Activated T-helper 2 cell treated with anti-CD3 and anti-CD28 coated beads, Interferon-gamma antibody, Interleukin-2, Interleukin-4, amounts not matched to agents 10 μg/mL and 5 μg/mL and 100 μg/mL, durations not matched to agents 14 hours and 24 hours and 36 hours (primary cell): ENCODE measurements around the gene RTP1. TPM values are rescaled to one million over a fixed set of nuclear protein-coding genes. Genes with fewer than 3 reads are reported as not detected.
A peak's percentile ranks its signal among the peaks of the same experiment; 100 is the strongest.
"Not testable (repeated sequence)": the region's sequence is repeated elsewhere in the genome, so short reads cannot be mapped to it uniquely, and the experiment has no call there.

ENCODE experiments used
- DNase-seq: peaks from one replicate; pipeline ENCODE4 v3.0.0; 2021; ENCODE audit warnings: low spot score
- H3K27ac Mint-ChIP-seq: one replicate; pipeline ENCODE4 v1.8.0; 2021; ENCODE audit warnings: mixed read lengths
- H3K27me3 Mint-ChIP-seq: one replicate; pipeline ENCODE4 v1.8.0; 2021; ENCODE audit warnings: low read depth, mixed read lengths
- H3K36me3 Mint-ChIP-seq: one replicate; pipeline ENCODE4 v1.8.0; 2021; ENCODE audit warnings: low read depth, mixed read lengths
- H3K4me1 Mint-ChIP-seq: one replicate; pipeline ENCODE4 v1.8.0; 2021; ENCODE audit warnings: low read depth, mixed read lengths
- H3K4me3 Mint-ChIP-seq: one replicate; pipeline ENCODE4 v1.8.0; 2021; ENCODE audit warnings: low read depth, mild to moderate bottlenecking, moderate library complexity, mixed read lengths
- H3K9me3 Mint-ChIP-seq: one replicate; pipeline ENCODE4 v1.8.0; 2021; ENCODE audit warnings: mixed read lengths
- intact Hi-C: fragments of 100-400 bp; cut with micrococcal nuclease; formaldehyde crosslinking; loops from one replicate; pipeline ENCODE4 v1.15.1; 2023
- total RNA-seq: library from RNA; stranded (reverse); gene quantifications from 2 replicates; pipeline ENCODE4 v1.2.3, GENCODE V29; 2022

Gene RTP1, protein sequence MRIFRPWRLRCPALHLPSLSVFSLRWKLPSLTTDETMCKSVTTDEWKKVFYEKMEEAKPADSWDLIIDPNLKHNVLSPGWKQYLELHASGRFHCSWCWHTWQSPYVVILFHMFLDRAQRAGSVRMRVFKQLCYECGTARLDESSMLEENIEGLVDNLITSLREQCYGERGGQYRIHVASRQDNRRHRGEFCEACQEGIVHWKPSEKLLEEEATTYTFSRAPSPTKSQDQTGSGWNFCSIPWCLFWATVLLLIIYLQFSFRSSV
- not detected in 2 replicates for total RNA-seq

GRCh38 chr3:187197335-187197649 lies at the start of gene RTP1:
RTP1 (plus strand) TSS chr3:187197486; CDS start chr3:187197516, 30 bp downstream.
- H3K36me3 Mint-ChIP-seq = no peaks in the 10 kb centered on the region
- no peak within 1 kb of the TSS for H3K4me3 Mint-ChIP-seq

DNA sequence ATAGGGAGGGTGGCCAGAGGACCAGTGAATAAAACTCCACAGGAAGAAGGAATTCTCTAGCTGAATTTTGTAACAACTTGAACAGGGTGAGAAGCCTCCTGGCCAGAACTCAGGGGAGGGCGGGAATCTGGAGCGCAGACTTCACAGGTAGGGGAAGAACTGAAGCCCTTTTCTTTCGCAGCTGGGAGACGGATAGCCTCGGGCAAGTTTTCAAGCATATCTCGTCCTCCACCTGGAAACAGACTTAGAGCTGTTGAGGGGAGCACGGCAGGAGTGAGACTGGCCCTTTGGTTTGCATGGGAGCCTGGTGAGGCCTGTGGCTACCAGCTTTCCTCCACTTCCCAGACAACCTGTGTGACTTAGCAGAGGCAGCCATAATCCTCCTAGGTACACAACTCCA lies 47.1 kb upstream of the RTP1 start:
- H3K9me3 Mint-ChIP-seq = peaks cover 11% of the 10 kb centered on the region
- peaks cover 5% of the 10 kb centered on the region for H3K36me3 Mint-ChIP-seq
- H3K27me3 Mint-ChIP-seq = peaks cover 43% of the 10 kb centered on the region
- peaks cover 6% of the 10 kb centered on the region for H3K4me1 Mint-ChIP-seq
- intact Hi-C loops = loop anchor here (1.0 kb wide), 1 partner anchor 37 kb away; no protein-coding TSS in a partner anchor
- DNase-seq = no peak
- H3K4me3 Mint-ChIP-seq = no peak overlapping the region
- H3K27ac Mint-ChIP-seq = no peak overlapping the region

More at GRCh38 chr3:187197335-187197649, at the start of gene RTP1:
- intact Hi-C loops = no loop called here
- no peak for DNase-seq
- Mint-ChIP-seq H3K4me1 (no peaks in the 10 kb centered on the region), H3K9me3 (no peaks in the 10 kb centered on the region), H3K27me3 (peaks cover 35% of the 10 kb centered on the region), H3K27ac (no peak within 1 kb of the TSS)

- H3K4me3 Mint-ChIP-seq = no peak overlapping the region
- peak; percentile 44 for DNase-seq
- no peak overlapping the region for H3K27ac Mint-ChIP-seq
- peaks cover 46% of the 10 kb centered on the region for H3K27me3 Mint-ChIP-seq
- intact Hi-C loops = loop anchor here (1.0 kb wide), 1 partner anchor 37 kb away; no protein-coding TSS in a partner anchor
- H3K4me1 Mint-ChIP-seq = peaks cover 6% of the 10 kb centered on the region
- H3K9me3 Mint-ChIP-seq = peaks cover 8% of the 10 kb centered on the region
- H3K36me3 Mint-ChIP-seq = peaks cover 2% of the 10 kb centered on the region
Observed at GRCh38 chr3:187150599-187150998, 46.7 kb upstream of the RTP1 start.

DNA sequence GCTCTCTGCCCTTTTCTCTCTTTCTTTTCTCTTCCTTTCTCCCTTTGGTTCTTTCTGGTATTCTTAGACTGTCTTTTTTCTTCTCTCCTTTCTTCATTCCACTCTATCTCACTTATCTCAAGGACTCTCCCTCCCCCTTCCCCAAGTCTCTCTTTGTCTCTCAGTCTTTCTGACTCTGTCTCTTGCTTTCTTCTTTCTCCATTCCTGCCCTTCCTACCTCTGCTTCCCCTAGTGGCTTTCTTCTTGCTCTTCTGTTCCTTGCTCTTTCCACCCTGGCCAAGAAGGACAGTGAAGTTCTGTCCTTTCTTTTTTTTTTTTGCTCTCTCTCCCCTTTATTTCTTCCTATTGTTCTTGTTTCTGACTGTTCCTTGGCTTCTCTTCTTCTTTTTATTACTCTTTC lies 35.7 kb upstream of the RTP1 start:
- no peak overlapping the region for H3K27ac Mint-ChIP-seq
- DNase-seq = no peak
- peaks cover 9% of the 10 kb centered on the region for H3K9me3 Mint-ChIP-seq
- intact Hi-C loops = no loop called here
- H3K27me3 Mint-ChIP-seq = peaks cover 43% of the 10 kb centered on the region
- H3K36me3 Mint-ChIP-seq = no peaks in the 10 kb centered on the region
- H3K4me1 Mint-ChIP-seq = no peaks in the 10 kb centered on the region
- H3K4me3 Mint-ChIP-seq = no peak overlapping the region

DNA sequence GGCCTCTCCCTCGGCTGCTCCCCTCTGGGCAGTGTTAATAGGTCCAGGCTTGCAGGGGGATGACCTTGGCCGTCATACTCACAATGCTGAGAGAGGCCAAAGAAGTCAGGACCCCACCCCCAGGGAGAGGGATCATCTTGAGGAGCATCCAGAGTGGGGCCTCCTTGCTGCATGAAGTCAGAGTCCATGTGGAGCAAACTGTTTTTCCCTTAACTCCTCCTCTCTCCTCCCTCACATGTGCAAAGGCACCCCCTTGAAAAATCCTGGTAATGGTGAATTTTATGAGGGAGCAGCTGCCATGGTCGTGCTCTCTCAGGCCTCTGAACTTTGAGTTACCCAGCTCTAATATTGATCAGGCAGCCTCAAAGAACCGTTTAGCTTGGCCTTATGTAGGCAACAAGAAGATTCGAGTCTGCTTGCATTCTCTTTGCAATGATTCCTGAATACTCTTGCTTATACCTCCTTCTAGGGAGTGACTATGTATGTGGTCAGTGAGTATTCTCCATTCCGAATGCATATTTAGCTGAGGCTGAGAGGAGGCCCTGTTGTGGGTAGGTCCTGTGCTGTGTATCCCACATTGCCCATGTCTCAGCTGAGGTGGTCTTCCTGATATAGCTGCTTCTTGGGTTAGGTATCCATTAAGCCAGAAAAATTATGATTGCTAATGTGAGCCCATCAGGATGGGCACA lies 34.9 kb upstream of the RTP1 start:
- Mint-ChIP-seq H3K27me3 (peaks cover 46% of the 10 kb centered on the region), H3K4me3 (no peak overlapping the region), H3K4me1 (no peaks in the 10 kb centered on the region), H3K36me3 (no peaks in the 10 kb centered on the region), H3K9me3 (peaks cover 9% of the 10 kb centered on the region), H3K27ac (no peak overlapping the region)
- no peak for DNase-seq
- intact Hi-C loops = no loop called here

GRCh38 chr3:187165144-187165543 lies 32.1 kb upstream of the RTP1 start:
- intact Hi-C loops = loop anchor here (1.0 kb wide), 2 partner anchors 52 to 316 kb away; no protein-coding TSS in a partner anchor
- Mint-ChIP-seq H3K4me3 (no peak overlapping the region), H3K9me3 (no peaks in the 10 kb centered on the region), H3K4me1 (peaks cover 3% of the 10 kb centered on the region), H3K36me3 (no peaks in the 10 kb centered on the region), H3K27ac (no peak overlapping the region), H3K27me3 (peaks cover 39% of the 10 kb centered on the region)
- peak; percentile 27 for DNase-seq

GRCh38 chr3:187166750-187167149 lies 30.5 kb upstream of the RTP1 start:
- peaks cover 6% of the 10 kb centered on the region for H3K4me1 Mint-ChIP-seq
- DNase-seq = no peak
- peaks cover 28% of the 10 kb centered on the region for H3K27me3 Mint-ChIP-seq
- H3K4me3 Mint-ChIP-seq = no peak overlapping the region
- no peaks in the 10 kb centered on the region for H3K9me3 Mint-ChIP-seq
- intact Hi-C loops = no loop called here
- no peaks in the 10 kb centered on the region for H3K36me3 Mint-ChIP-seq
- no peak overlapping the region for H3K27ac Mint-ChIP-seq

GRCh38 chr3:187167777-187168176 lies 29.5 kb upstream of the RTP1 start:
- Mint-ChIP-seq H3K36me3 (no peaks in the 10 kb centered on the region), H3K27ac (no peak overlapping the region), H3K27me3 (peaks cover 25% of the 10 kb centered on the region), H3K4me3 (no peak overlapping the region), H3K9me3 (no peaks in the 10 kb centered on the region), H3K4me1 (peaks cover 6% of the 10 kb centered on the region)
- intact Hi-C loops = no loop called here
- no peak for DNase-seq

DNA sequence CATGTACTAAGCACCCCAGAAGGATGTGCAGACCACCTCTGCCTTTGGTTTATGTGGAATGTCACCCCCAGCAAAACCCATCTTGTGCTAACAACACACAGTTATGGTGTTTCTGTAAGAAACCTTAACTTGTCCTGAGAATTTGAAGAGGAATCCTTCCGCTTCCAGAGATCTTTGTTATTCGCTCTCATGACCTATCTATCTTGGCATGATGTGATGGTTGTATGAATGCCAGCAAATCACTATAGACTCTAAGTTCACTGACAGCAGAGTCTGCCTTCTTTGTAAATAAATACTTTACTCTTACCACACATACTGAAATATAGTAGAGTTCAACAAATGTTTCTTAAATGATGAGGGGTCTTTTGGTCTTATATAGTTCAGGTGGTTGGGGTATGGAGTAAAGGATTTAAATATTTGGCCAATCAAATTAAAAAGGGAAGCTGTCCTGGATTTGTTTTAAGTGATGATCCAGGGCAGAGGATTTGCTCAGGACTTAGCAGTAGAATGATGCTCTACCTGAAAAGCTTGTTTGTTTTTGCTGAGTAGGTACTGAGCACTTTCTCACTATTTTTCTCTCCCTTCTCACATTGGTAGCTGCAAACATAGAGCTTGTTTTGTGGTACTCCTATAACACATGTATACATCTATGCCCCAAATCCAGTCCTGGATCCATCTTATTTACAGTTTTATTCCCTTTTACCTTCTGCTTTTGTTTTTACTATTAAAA lies 27.9 kb upstream of the RTP1 start:
- no peak for DNase-seq
- Mint-ChIP-seq H3K4me3 (no peak overlapping the region), H3K36me3 (no peaks in the 10 kb centered on the region), H3K27ac (no peak overlapping the region), H3K4me1 (peaks cover 6% of the 10 kb centered on the region), H3K27me3 (peaks cover 22% of the 10 kb centered on the region), H3K9me3 (no peaks in the 10 kb centered on the region)
- intact Hi-C loops = no loop called here

DNA sequence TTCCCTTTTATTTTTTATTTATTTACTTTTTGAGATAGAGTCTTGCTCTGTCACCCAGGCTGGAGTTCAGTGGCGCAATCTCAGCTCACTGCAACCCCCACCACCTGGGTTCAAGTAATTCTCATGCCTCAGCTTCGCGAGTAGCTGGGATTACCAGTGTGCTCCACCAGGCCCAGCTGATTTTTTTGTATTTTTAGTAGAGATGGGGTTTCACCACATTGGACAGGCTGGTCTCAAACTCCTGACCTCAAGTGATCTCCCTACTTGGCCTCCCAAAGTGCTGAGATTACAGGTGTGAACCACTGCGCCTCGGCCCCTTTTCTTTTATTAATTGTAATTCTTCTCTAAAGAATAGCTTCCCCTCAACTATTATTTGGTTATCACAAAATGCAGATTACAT lies 26.4 kb upstream of the RTP1 start:
- intact Hi-C loops, H3K36me3 Mint-ChIP-seq, H3K27ac Mint-ChIP-seq, H3K4me1 Mint-ChIP-seq, H3K4me3 Mint-ChIP-seq, H3K9me3 Mint-ChIP-seq, DNase-seq: not testable (repeated sequence)
- peaks cover 19% of the 10 kb centered on the region for H3K27me3 Mint-ChIP-seq

DNA sequence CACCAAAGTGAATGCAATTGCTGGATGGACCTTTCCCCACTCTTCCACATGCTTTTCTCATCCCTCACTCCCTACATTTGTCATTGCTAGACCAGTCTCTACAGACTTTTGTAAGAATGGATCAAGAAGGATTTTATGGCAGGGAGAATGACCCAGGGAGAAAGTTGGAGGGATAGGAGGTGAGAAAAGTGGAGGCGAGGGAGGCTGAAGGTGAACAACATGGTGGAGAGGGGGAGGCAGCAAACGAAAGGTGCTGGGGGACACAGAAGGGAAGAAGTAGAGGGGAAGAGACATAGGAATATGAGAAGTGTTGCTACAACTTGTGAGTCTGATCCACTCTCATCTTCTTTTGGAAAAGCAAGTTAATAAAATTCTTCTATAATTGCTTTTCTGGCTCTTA lies 24.4 kb upstream of the RTP1 start:
- intact Hi-C loops = loop anchor here (1.0 kb wide), 1 partner anchor 27 kb away; no protein-coding TSS in a partner anchor
- Mint-ChIP-seq H3K4me1 (peaks cover 6% of the 10 kb centered on the region), H3K27me3 (peaks cover 12% of the 10 kb centered on the region), H3K4me3 (no peak overlapping the region), H3K36me3 (no peaks in the 10 kb centered on the region), H3K9me3 (no peaks in the 10 kb centered on the region), H3K27ac (no peak overlapping the region)
- DNase-seq = no peak

DNA sequence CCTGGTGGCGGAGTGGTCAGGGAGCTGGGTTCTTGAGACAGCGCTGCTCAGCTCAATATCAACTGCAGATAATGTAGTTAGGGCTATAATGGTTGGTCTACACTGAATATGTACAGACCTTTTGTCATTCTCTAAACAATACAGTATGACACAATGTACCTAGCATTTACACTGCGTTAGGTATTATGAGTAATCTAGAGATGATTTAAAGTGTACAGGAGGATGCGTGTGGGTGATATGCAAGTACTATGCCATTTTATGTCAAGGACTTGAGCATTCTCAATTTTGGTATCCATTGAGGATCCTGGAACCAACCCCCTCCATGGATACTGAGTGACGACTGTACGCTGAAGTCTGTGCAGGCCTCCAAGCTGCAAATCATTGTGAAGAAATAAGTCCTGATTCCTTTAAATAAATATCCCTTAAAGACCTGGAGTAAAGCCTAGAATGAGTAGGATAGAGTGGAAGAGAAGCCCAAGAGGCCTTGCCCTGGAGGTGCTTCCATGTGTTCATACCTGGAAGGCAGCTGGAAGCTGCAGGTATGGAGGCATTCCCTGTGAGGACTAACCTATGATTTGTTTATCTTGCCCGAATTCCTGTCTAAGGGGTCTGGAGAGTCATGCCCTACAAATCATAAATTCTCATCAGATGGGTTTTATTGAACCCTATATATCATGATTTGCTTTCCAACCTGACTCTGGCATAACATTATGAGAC lies 15.7 kb upstream of the RTP1 start:
- Mint-ChIP-seq H3K9me3 (no peaks in the 10 kb centered on the region), H3K27ac (no peak overlapping the region), H3K4me3 (no peak overlapping the region), H3K27me3 (peaks cover 4% of the 10 kb centered on the region), H3K36me3 (no peaks in the 10 kb centered on the region), H3K4me1 (peaks cover 2% of the 10 kb centered on the region)
- no peak for DNase-seq
- intact Hi-C loops = no loop called here
